HG03558 (cell line): ENCODE measurements around the gene EFCC1.
"Not testable (repeated sequence)": the region's sequence is repeated elsewhere in the genome, so short reads cannot be mapped to it uniquely, and the experiment has no call there.

Experiments
- ATAC-seq: cut with Tn5 transposase; IDR thresholded peaks from one replicate; pipeline ENCODE4 v1.9.1; 2021; ENCODE audit warnings: moderate number of reproducible peaks; ENCODE audit not compliant: unreplicated experiment; ENCODE audit errors: extremely low read depth

EFCC1 gene

GRCh38 chr3:129068291-129068886 is 67.3 kb downstream of the EFCC1 start:
- ATAC-seq: no peak

GRCh38 chr3:129069313-129070085 is 68.4 kb downstream of the EFCC1 start:
- not testable (repeated sequence) for ATAC-seq

GRCh38 chr3:129070086-129070885 is 69.2 kb downstream of the EFCC1 start:
- ATAC-seq: no peak

- no peak for ATAC-seq
These were observed 76.1 kb downstream of the EFCC1 start for GRCh38 chr3:129077222-129077621.

- ATAC-seq: no peak
These were observed 77.4 kb downstream of the EFCC1 start for GRCh38 chr3:129078510-129078909.

GRCh38 chr3:129081503-129081902 is 80.4 kb downstream of the EFCC1 start:
- no peak for ATAC-seq

GRCh38 chr3:129082026-129082425 is 80.9 kb downstream of the EFCC1 start:
- ATAC-seq: no peak

- ATAC-seq: no peak
These were observed 83.4 kb downstream of the EFCC1 start for GRCh38 chr3:129084501-129084900.

- ATAC-seq: no peak
These were observed 84.1 kb downstream of the EFCC1 start for GRCh38 chr3:129085165-129085715.

- ATAC-seq: no peak
These were observed 84.7 kb downstream of the EFCC1 start for GRCh38 chr3:129085818-129086217.

- ATAC-seq: no peak
These were observed 86.1 kb downstream of the EFCC1 start for GRCh38 chr3:129087138-129087702.

- not testable (repeated sequence) for ATAC-seq
These were observed 86.8 kb downstream of the EFCC1 start for GRCh38 chr3:129087904-129088303.

- not testable (repeated sequence) for ATAC-seq
These were observed 87.2 kb downstream of the EFCC1 start for GRCh38 chr3:129088312-129088711.
